Measurements from ENCODE around the gene NUP160. TPM values are rescaled to one million over a fixed set of nuclear protein-coding genes. Genes with fewer than 3 reads are reported as not detected.
A peak's percentile ranks its signal among the peaks of the same experiment; 100 is the strongest.
"Not testable (repeated sequence)": the region's sequence is repeated elsewhere in the genome, so short reads cannot be mapped to it uniquely, and the experiment has no call there.

The NUP160 gene, protein sequence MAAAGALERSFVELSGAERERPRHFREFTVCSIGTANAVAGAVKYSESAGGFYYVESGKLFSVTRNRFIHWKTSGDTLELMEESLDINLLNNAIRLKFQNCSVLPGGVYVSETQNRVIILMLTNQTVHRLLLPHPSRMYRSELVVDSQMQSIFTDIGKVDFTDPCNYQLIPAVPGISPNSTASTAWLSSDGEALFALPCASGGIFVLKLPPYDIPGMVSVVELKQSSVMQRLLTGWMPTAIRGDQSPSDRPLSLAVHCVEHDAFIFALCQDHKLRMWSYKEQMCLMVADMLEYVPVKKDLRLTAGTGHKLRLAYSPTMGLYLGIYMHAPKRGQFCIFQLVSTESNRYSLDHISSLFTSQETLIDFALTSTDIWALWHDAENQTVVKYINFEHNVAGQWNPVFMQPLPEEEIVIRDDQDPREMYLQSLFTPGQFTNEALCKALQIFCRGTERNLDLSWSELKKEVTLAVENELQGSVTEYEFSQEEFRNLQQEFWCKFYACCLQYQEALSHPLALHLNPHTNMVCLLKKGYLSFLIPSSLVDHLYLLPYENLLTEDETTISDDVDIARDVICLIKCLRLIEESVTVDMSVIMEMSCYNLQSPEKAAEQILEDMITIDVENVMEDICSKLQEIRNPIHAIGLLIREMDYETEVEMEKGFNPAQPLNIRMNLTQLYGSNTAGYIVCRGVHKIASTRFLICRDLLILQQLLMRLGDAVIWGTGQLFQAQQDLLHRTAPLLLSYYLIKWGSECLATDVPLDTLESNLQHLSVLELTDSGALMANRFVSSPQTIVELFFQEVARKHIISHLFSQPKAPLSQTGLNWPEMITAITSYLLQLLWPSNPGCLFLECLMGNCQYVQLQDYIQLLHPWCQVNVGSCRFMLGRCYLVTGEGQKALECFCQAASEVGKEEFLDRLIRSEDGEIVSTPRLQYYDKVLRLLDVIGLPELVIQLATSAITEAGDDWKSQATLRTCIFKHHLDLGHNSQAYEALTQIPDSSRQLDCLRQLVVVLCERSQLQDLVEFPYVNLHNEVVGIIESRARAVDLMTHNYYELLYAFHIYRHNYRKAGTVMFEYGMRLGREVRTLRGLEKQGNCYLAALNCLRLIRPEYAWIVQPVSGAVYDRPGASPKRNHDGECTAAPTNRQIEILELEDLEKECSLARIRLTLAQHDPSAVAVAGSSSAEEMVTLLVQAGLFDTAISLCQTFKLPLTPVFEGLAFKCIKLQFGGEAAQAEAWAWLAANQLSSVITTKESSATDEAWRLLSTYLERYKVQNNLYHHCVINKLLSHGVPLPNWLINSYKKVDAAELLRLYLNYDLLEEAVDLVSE (N-terminal part only)
- total RNA-seq (2014; rRNA removed; shearing (Covaris generic)), result 26.5 and 27.5 TPM in 2 replicates

DNA sequence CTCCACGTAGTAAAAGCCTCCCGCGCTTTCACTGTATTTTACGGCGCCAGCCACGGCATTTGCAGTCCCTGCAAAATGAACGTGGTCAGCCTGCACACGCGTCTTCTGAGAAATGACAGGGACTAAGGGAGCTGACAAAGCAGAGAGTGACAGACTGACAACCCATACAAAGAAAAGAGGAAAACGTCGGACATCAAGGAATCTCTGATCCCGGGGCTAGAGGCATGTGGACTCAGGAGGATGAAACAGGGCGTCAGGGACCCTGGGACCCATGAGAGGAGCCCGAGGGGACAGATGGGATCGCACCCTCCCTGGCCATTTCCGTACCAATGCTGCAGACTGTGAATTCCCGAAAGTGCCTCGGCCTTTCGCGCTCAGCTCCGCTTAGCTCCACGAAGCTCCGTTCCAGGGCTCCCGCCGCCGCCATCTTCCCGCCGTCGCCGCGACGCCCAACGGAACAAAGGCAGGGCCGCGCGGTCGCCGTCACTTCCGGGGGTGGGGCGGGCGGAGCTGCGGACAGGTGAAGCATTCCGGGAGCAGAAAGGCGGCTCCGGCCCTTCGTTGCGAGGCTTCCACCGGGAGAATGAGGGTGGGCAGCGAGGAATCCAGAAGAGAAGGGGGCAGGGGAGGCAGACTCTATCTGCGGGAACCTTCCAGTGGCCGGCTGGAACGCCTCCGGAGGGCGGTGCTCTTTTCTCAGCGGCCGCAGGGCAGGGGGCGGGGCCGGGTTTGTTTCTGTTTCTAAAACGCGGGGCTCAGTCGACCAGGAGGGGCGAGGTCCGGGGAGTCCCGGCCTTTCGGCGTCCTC, at the start of gene NUP160:
NUP160 (minus strand) TSS at position 459 of the 808 bp plus-strand sequence; CDS start at position 427, 32 bp downstream.
- DNase-seq (ENCODE audit: low read depth), result peak; percentile 85

DNA sequence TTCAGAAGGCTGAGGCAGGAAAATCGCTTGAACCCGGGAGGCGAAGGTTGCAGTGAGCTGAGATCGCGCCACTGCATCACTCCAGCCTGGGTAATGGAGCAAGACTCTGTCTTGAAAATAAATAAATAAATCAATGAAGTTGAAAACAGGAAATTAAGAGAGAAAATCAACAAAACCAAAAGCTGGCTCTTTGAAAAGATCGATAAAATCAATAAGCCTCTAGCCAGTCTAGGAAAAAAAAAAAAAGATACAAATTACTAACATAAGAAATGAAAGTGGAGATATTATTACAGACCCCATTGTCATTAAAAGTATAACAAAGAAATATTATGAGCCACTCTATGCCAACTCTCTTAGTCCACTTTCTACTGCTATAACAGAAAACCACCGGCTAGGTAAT, 48.0 kb upstream of the NUP160 start:
- no peak for DNase-seq (ENCODE audit: low read depth)

DNA sequence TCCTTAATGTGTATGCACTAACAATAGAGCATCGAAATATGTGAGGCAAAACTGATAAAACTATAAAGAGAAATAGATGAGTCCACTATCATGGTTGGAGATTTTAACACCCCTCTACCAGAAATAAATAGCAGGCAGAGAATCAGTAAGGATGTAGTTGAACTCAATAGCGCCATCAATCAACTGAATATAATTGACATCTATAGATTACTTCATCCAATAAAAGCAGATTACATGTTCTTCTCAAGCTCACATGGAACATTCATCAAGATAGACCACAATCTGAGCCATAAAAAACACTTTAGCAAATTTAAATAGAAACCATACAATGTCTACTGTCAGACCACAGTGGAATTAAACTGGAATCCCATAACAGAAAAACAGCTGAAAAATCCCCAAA, 46.9 kb upstream of the NUP160 start:
- DNase-seq (ENCODE audit: low read depth), result no peak

DNA sequence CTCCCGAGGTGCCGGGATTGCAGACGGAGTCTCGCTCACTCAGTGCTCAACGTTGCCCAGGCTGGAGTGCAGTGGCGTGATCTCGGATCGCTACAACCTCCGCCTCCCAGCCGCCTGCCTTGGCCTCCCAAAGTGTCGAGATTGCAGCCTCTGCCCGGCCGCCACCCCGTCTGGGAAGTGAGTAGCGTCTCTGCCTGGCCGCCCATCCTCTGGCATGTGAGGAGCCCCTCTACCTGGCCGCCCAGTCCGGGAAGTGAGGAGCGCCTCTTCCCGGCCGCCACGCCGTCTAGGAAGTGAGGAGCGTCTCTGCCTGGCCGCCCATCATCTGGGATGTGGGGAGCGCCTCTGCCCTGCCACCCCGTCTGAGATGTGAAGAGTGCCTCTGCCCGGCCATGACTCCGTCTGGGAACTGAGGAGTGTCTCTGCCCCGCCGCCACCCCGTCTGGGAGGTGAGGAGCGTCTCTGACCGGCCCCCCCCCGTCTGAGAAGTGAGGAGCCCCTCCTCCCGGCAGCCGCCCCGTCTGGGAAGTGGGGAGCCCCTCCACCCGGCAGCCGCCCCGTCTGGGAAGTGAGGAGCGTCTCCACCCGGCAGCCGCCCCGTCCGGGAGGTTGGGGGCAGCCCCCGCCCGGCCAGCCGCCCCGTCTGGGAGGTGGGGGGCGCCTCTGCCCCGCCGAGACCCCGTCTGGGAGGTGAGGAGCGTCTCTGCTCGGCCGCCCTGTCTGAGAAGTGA, 44.6 kb upstream of the NUP160 start:
- not testable (repeated sequence) for DNase-seq (ENCODE audit: low read depth)

- no peak for DNase-seq (ENCODE audit: low read depth)
These were observed 43.7 kb upstream of the NUP160 start for GRCh38 chr11:47891886-47892285.

- no peak for DNase-seq (ENCODE audit: low read depth)
These were observed 41.7 kb upstream of the NUP160 start for GRCh38 chr11:47889714-47890441.

DNA sequence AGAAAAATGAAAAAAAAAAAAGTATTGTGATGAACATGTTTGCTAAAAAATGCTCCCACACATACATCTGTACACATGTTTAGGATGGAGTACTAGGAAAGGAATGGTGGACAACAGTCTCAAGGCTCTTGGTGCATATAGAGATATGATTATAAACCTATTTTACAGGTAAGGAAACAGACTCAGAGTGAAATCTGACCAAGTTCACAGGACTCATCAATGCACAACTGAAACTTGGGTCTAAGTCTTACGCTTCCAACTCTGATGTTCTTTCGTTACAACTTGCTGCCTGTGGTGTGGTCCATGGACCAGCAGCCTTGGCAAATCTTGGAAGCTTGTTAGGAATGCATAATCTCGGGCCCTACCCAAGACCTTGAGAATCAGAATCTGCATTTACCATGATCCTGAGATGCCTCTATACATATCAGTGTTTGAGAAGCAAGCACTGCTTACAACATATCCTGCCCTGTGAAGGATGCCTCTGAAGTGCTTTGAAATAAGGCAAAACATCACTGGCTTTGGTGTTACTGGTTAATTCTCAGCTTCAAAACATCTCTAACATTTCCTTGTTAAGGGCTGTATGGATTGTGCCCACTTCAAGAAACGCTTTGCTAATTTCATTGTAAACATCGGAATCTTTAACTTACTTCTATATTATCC, 39.9 kb upstream of the NUP160 start:
- no peak for DNase-seq (ENCODE audit: low read depth)

GRCh38 chr11:47886096-47886495, 37.9 kb upstream of the NUP160 start:
- no peak for DNase-seq (ENCODE audit: low read depth)

GRCh38 chr11:47882437-47882836, 34.3 kb upstream of the NUP160 start:
- not testable (repeated sequence) for DNase-seq (ENCODE audit: low read depth)

DNA sequence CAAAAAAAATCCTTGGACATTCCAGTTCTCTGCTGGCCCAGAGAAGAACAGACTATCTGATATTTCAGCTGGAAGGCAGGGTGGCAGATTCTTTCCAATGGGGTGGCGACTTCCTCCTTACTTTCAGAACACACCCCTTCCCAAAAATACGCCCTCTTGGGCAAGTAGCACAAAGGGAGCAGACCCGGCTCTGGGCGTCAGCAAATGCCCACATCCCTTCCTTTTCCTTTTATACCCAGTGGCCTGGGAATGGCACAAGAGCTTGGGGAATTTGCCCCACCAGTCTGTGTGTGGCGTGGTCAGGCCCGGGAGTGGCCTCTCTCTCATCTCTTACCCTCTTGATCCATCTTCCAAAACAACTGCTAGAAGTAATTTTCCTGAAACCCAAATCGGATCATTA, 33.0 kb upstream of the NUP160 start:
- DNase-seq (ENCODE audit: low read depth), result no peak

GRCh38 chr11:47879259-47880158, 31.4 kb upstream of the NUP160 start:
- no peak for DNase-seq (ENCODE audit: low read depth)

DNA sequence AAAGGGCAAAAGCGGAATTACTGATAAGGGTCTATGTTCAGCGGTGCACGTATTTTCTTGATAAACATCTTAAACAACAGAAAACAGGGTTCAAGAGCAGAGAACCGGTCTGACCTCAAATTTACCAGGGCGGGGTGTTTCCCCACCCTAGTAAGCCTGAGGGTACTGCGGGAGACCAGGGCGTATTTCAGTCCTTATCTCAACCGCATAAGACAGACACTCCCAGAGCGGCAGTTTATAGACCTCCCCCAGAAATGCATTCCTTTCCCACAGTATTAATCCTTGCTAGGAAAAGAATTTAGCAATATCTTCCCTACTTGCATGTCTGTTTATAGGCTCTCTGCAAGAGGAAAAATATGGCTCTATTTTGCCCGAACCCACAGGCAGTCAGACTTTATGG, 27.7 kb upstream of the NUP160 start:
- not testable (repeated sequence) for DNase-seq (ENCODE audit: low read depth)

DNA sequence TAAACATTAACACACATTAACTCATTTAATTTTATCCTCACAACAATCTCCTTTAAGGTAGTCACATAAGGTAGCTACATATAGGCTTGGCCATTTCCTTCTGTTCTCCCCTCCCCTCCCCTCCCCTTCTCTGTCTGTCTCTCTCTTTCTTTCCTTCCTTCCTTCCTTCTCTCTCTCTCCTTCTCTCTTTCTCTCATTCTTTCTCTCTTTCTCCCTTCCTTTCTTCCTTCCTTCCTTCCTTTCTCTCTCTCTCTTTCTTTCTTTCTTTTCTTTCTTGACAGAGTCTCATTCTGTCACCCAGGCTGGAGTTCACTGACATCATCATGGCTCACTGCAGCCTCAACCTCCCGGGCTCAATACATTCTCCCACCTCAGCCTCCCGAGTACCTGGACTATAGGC, 22.3 kb upstream of the NUP160 start:
- DNase-seq (ENCODE audit: low read depth), result no peak

DNA sequence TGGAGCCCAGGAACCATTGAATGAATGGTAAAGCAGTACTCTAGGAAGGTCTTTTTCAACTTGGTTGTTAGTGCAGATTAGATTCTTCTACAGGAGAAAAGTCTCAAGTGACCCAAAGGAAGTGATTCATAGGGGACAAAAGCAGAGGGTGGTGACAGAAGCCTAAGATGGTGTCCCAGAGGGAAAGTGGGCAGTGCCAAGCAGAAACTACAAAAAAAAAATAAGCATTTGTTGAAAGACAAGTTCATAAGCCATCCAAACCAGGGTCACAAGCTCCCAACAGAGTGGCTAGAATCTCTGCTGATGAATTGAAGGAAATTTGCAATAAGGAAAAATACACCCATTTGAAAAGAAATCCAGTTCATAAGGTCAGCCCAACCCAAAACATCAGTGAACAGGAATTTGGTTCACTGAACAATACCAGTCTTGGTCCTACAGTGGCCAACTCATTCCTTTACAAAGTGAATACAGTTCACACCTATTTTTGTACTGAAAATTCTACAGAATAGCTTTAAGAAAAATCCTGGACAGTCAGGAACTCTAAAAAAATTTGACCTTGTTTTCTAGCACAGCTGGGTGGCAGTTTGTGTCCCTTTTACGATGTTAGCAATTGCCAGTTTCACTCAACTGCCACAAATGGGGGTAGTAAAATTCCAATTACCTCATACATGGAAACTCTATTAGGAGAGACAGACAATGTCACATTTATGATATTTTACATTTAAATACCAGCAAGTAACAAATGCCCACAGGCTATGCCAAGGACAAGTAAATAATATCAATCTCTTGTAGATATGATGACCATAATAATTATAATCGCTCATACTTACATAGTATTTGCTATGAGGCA, 21.6 kb upstream of the NUP160 start:
- DNase-seq (ENCODE audit: low read depth), result no peak

- no peak for DNase-seq (ENCODE audit: low read depth)
These were observed 19.7 kb upstream of the NUP160 start for GRCh38 chr11:47867823-47868222.

DNA sequence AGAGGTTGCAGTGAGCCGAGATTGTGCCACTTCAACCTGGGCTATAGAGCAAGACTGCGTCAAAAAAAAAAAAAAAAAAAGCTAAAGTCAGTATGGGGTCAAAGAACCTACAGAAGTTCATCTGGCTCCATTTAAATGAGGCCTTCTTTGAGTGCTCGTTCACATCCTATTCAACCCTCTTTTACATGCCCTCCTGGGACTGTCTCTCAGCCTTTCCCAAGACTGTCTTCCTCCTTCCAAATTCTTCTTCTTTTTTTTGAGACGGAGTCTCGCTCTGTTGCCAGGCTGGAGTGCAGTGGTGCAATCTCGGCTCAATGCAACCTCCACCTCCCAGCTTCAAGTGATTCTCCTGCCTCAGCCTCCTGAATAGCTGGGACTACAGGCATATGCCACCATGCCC, 18.7 kb upstream of the NUP160 start:
- DNase-seq (ENCODE audit: low read depth), result not testable (repeated sequence)

GRCh38 chr11:47864901-47865300, 16.8 kb upstream of the NUP160 start:
- DNase-seq (ENCODE audit: low read depth), result no peak

All from Daoy (cell line).